ENCODE results near the gene KAT2A.

- no peak for TF ChIP-seq EP300 (IDR thresholded peaks at IDR 0.05; ENCODE audit: borderline replicate concordance)
- TF ChIP-seq, protein P1, sequence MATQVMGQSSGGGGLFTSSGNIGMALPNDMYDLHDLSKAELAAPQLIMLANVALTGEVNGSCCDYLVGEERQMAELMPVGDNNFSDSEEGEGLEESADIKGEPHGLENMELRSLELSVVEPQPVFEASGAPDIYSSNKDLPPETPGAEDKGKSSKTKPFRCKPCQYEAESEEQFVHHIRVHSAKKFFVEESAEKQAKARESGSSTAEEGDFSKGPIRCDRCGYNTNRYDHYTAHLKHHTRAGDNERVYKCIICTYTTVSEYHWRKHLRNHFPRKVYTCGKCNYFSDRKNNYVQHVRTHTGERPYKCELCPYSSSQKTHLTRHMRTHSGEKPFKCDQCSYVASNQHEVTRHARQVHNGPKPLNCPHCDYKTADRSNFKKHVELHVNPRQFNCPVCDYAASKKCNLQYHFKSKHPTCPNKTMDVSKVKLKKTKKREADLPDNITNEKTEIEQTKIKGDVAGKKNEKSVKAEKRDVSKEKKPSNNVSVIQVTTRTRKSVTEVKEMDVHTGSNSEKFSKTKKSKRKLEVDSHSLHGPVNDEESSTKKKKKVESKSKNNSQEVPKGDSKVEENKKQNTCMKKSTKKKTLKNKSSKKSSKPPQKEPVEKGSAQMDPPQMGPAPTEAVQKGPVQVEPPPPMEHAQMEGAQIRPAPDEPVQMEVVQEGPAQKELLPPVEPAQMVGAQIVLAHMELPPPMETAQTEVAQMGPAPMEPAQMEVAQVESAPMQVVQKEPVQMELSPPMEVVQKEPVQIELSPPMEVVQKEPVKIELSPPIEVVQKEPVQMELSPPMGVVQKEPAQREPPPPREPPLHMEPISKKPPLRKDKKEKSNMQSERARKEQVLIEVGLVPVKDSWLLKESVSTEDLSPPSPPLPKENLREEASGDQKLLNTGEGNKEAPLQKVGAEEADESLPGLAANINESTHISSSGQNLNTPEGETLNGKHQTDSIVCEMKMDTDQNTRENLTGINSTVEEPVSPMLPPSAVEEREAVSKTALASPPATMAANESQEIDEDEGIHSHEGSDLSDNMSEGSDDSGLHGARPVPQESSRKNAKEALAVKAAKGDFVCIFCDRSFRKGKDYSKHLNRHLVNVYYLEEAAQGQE (IDR thresholded peaks at IDR 0.05; ENCODE audit: low read depth), result no peak
- peak; percentile 19; the same call in 1 of the 2 replicates for TF ChIP-seq NFIC (IDR thresholded peaks at IDR 0.05)
- TF ChIP-seq, protein P2, sequence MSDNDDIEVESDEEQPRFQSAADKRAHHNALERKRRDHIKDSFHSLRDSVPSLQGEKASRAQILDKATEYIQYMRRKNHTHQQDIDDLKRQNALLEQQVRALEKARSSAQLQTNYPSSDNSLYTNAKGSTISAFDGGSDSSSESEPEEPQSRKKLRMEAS (IDR thresholded peaks at IDR 0.05), result no peak
- TF ChIP-seq RAD21 (IDR thresholded peaks at IDR 0.05; ENCODE audit: low read depth), result no peak
Observed at GRCh38 chr17:42107597-42108576, 13.3 kb downstream of the KAT2A start.
